Heart left ventricle (tissue), 13 donors: ENCODE measurements around the gene KCNK13.

ENCODE experiments used
- POLR2A ChIP-seq, 2 donors: fragments of 450-650 bp; IDR thresholded peaks; one replicate each; pipeline ENCODE4 v1.6.1; 2017; ENCODE audit warnings: antibody characterized with exemption in 2 of 2, mild to moderate bottlenecking in 2 of 2, moderate library complexity in 2 of 2
- TF ChIP-seq, protein P1 (sequence below), 12 donors: fragments of 200-600 bp; sonication (generic) in 4 of 12; IDR thresholded peaks; one replicate each; pipeline versions ENCODE4 v1.5.0 to v1.8.0; 2018 to 2022; ENCODE audit warnings: antibody characterized with exemption in 12 of 12, mild to moderate bottlenecking in 5 of 12
- donor health status: ischemic (EF 13 %, LVEDD 7.1; RV severe dilation, severe dysfunction).
- donor health status: DM: no; HTN: yes; CAD: no.
- donor health status: DM: no; HTN: no; CAD: no.
- donor health status: ischemic (EF 25% LVEDD 6.9; RV normal size, moderate dysfunction).
- donor health status: ischemic (EF 25% LVEDD 5.7; RV mildly dilated, moderate dysfunction).
- donor health status: ischemic (EF 35%, LVEDD 5.7; RV mildly dilated, moderate dysfunction).
- donor health status: nonischemic (EF 11% LVEDD 7.7; RV severe dilation, severe dysfunction).
- donor health status: DM: yes; HTN: yes; CAD: no.
- donor health status: PGD.
- donor health status: ischemic (EF 29% LVEDD 5.4; RV normal size, mild dysfunction).
- donor health status: nonischemic (EF 23%, LVEDD 6.1; RV moderate dilation, normal function).

- TF ChIP-seq, protein P1, sequence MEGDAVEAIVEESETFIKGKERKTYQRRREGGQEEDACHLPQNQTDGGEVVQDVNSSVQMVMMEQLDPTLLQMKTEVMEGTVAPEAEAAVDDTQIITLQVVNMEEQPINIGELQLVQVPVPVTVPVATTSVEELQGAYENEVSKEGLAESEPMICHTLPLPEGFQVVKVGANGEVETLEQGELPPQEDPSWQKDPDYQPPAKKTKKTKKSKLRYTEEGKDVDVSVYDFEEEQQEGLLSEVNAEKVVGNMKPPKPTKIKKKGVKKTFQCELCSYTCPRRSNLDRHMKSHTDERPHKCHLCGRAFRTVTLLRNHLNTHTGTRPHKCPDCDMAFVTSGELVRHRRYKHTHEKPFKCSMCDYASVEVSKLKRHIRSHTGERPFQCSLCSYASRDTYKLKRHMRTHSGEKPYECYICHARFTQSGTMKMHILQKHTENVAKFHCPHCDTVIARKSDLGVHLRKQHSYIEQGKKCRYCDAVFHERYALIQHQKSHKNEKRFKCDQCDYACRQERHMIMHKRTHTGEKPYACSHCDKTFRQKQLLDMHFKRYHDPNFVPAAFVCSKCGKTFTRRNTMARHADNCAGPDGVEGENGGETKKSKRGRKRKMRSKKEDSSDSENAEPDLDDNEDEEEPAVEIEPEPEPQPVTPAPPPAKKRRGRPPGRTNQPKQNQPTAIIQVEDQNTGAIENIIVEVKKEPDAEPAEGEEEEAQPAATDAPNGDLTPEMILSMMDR (IDR thresholded peaks at IDR 0.05): no peak
- TF ChIP-seq POLR2A (IDR thresholded peaks at IDR 0.05): no peak
Observed at GRCh38 chr14:90024910-90025309, 36.9 kb upstream of the KCNK13 start.
